HepG2 (cell line): ENCODE measurements around the gene INPP1. TPM values are rescaled to one million over a fixed set of nuclear protein-coding genes. Genes with fewer than 3 reads are reported as not detected.

Experiments
- SMARCC2 ChIP-seq: fragments of 450-650 bp; IDR thresholded peaks from 2 replicates; pipeline ENCODE4 v1.6.1; 2017; ENCODE audit warnings: antibody characterized with exemption, mild to moderate bottlenecking
- ZNF136 ChIP-seq: sonication (generic); formaldehyde crosslinking; IDR thresholded peaks from 2 replicates; pipeline ENCODE4 v1.8.1; 2022; ENCODE audit warnings: low read depth, mild to moderate bottlenecking, moderate library complexity, missing genetic modification reagents
- ZNF496 ChIP-seq: sonication (generic); formaldehyde crosslinking; IDR thresholded peaks from 2 replicates; pipeline ENCODE4 v1.8.1; 2023; ENCODE audit warnings: mild to moderate bottlenecking, moderate library complexity, missing genetic modification reagents; ENCODE audit not compliant: insufficient replicate concordance
- polyA plus RNA-seq, 8 experiments: library from polyadenylated mRNA; depleted of rRNA in 3 of 8; stranded (reverse) in 7 of 8; unstranded in 1 of 8; fragments of >200 nt; fragmentation: Illumina TruSeq in 4 of 8; extraction: Trizol in 4 of 8; gene quantifications; 2 replicates each; pipeline versions ENCODE4 v1.2.1 to v1.2.3, GENCODE V29; 2011 to 2016; ENCODE audit warnings: low read depth in 4 of 8, missing spikeins in 1 of 8, mixed read lengths in 1 of 8; ENCODE audit not compliant: insufficient read depth in 1 of 8
- total RNA-seq, 5 experiments: library from RNA; depleted of rRNA; stranded (reverse); fragments of >200 nt; fragmentation: Illumina TruSeq; extraction: Trizol; gene quantifications; 2 replicates each; pipeline ENCODE4 v1.2.3, GENCODE V29; 2016; ENCODE audit warnings: low read depth in 1 of 5
- TF ChIP-seq, protein P1 (sequence below): sonication (generic); formaldehyde crosslinking; IDR thresholded peaks from 2 replicates; pipeline ENCODE4 v1.4.0; 2020; ENCODE audit warnings: missing genetic modification reagents, borderline replicate concordance
- TF ChIP-seq, protein P2 (sequence below): IDR thresholded peaks from 2 replicates; pipeline ENCODE4 v1.6.1; 2016; ENCODE audit warnings: mild to moderate bottlenecking, missing biosample characterization, missing genetic modification reagents
- TF ChIP-seq, protein P3 (sequence below): sonication (generic); formaldehyde crosslinking; IDR thresholded peaks from 2 replicates; pipeline ENCODE4 v1.4.0; 2020; ENCODE audit warnings: mild to moderate bottlenecking, missing genetic modification reagents
- TF ChIP-seq, protein P4 (sequence below), 2 experiments: fragments of 450-650 bp in 1 of 2; sonication (generic) in 1 of 2; formaldehyde crosslinking in 1 of 2; IDR thresholded peaks; 2 replicates each; pipeline versions ENCODE4 v1.6.1 to v1.8.0; 2016 to 2022; ENCODE audit warnings: antibody characterized with exemption in 1 of 2, mild to moderate bottlenecking in 1 of 2, missing genetic modification reagents in 1 of 2

Gene INPP1
- total and polyA plus RNA-seq, 2 of the 13 experiments (the other 11 are each of a cell fraction or from before 2014, with no cell fraction given): 10.0 to 13.3 TPM

DNA sequence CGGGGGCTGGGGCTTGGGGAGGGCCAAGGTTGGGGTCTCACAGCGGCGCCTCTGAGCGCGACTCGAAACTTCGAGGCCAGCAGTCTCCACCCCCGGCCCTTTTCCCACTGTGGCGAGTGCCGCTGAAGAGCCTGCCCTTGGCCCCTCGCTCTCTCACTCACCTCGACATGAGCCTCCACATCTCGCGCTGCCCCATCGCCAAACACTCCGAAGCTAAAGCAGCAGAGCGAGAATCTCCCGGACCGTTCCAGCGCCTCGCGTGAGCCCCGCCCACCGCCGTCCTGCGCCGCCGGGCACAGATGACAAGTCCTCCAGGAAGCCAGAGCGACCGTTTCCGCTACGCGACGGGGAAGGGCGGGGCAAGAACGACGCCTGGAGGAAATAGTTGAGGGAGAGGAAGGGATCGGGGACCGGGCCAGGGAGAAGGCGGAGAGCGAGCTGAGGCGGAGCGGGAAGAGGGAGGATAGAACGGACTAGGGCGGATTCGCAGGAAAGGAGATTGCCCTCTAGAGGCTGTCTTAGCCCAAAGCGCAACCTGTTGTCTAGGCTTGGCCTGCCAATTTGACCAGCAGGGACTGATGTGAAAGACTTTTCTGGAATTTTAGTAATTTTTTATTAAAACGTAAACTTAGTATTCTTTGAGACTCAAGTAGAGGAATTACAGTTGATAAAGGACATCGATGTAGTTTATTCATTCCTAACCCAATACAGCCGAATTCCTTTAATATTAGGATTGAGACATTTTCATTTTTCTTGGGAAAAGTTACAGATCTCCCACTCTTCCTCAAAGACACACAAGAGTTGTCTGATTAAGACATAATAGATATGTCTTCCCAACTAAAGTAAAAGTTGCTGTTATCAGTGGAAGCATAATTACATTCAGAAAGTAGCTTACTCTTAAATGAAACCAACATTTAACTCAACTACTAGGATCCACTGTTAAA is 23.6 kb upstream of the INPP1 start, which contains the start of gene HIBCH (continued):
- TF ChIP-seq SMARCC2 (no peak), ZNF496 (CRISPR knock-in tag) (no peak), ZNF136 (CRISPR knock-in tag) (peak; percentile 83; the same call in 1 of the 2 replicates)
- TF ChIP-seq, protein P1, sequence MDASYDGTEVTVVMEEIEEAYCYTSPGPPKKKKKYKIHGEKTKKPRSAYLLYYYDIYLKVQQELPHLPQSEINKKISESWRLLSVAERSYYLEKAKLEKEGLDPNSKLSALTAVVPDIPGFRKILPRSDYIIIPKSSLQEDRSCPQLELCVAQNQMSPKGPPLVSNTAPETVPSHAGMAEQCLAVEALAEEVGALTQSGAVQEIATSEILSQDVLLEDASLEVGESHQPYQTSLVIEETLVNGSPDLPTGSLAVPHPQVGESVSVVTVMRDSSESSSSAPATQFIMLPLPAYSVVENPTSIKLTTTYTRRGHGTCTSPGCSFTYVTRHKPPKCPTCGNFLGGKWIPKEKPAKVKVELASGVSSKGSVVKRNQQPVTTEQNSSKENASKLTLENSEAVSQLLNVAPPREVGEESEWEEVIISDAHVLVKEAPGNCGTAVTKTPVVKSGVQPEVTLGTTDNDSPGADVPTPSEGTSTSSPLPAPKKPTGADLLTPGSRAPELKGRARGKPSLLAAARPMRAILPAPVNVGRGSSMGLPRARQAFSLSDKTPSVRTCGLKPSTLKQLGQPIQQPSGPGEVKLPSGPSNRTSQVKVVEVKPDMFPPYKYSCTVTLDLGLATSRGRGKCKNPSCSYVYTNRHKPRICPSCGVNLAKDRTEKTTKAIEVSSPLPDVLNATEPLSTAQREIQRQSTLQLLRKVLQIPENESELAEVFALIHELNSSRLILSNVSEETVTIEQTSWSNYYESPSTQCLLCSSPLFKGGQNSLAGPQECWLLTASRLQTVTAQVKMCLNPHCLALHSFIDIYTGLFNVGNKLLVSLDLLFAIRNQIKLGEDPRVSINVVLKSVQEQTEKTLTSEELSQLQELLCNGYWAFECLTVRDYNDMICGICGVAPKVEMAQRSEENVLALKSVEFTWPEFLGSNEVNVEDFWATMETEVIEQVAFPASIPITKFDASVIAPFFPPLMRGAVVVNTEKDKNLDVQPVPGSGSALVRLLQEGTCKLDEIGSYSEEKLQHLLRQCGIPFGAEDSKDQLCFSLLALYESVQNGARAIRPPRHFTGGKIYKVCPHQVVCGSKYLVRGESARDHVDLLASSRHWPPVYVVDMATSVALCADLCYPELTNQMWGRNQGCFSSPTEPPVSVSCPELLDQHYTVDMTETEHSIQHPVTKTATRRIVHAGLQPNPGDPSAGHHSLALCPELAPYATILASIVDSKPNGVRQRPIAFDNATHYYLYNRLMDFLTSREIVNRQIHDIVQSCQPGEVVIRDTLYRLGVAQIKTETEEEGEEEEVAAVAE (CRISPR knock-in tag): peak; percentile 93; the same call in 1 of the 2 replicates
- TF ChIP-seq, protein P2, sequence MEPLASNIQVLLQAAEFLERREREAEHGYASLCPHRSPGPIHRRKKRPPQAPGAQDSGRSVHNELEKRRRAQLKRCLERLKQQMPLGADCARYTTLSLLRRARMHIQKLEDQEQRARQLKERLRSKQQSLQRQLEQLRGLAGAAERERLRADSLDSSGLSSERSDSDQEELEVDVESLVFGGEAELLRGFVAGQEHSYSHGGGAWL (CRISPR knock-in tag): peak; percentile 79; the same call in 1 of the 2 replicates
- TF ChIP-seq, protein P3, sequence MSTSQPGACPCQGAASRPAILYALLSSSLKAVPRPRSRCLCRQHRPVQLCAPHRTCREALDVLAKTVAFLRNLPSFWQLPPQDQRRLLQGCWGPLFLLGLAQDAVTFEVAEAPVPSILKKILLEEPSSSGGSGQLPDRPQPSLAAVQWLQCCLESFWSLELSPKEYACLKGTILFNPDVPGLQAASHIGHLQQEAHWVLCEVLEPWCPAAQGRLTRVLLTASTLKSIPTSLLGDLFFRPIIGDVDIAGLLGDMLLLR (CRISPR knock-in tag): peak; percentile 92; the same call in 1 of the 2 replicates
- TF ChIP-seq, protein P4, sequence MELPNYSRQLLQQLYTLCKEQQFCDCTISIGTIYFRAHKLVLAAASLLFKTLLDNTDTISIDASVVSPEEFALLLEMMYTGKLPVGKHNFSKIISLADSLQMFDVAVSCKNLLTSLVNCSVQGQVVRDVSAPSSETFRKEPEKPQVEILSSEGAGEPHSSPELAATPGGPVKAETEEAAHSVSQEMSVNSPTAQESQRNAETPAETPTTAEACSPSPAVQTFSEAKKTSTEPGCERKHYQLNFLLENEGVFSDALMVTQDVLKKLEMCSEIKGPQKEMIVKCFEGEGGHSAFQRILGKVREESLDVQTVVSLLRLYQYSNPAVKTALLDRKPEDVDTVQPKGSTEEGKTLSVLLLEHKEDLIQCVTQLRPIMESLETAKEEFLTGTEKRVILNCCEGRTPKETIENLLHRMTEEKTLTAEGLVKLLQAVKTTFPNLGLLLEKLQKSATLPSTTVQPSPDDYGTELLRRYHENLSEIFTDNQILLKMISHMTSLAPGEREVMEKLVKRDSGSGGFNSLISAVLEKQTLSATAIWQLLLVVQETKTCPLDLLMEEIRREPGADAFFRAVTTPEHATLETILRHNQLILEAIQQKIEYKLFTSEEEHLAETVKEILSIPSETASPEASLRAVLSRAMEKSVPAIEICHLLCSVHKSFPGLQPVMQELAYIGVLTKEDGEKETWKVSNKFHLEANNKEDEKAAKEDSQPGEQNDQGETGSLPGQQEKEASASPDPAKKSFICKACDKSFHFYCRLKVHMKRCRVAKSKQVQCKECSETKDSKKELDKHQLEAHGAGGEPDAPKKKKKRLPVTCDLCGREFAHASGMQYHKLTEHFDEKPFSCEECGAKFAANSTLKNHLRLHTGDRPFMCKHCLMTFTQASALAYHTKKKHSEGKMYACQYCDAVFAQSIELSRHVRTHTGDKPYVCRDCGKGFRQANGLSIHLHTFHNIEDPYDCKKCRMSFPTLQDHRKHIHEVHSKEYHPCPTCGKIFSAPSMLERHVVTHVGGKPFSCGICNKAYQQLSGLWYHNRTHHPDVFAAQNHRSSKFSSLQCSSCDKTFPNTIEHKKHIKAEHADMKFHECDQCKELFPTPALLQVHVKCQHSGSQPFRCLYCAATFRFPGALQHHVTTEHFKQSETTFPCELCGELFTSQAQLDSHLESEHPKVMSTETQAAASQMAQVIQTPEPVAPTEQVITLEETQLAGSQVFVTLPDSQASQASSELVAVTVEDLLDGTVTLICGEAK (IDR thresholded peaks at IDR 0.05): peak; percentile 48
- TF ChIP-seq, protein P4 (CRISPR knock-in tag; IDR thresholded peaks at IDR 0.05): peak; percentile 56; the same call in 1 of the 2 replicates
